Endothelial cell of umbilical vein (primary cell): ENCODE results near the gene INTS2. TPM values are rescaled to one million over a fixed set of nuclear protein-coding genes. Genes with fewer than 3 reads are reported as not detected.

ENCODE experiments used
- BruUV-seq: library from RNA; stranded (reverse); fragments of 400-500 nt; replicated peaks from 2 replicates; lab custom pipeline; 2021; lab: Mats Ljungman, UMichigan
- CTCF ChIA-PET: fragments of 300-600, 350-600 bp; sonication (Branson Sonifier 250); formaldehyde crosslinking; loops from one replicate; lab custom pipeline; 2021; ENCODE audit warnings: antibody characterized with exemption, inconsistent platforms; lab: Charles Lee
- POLR2A ChIA-PET: fragments of 300-600, 350-600 bp; sonication (Branson Sonifier 250); formaldehyde crosslinking; loops from one replicate; lab custom pipeline; 2021; ENCODE audit warnings: antibody characterized with exemption, inconsistent platforms; lab: Charles Lee
- DNase-seq: peaks from one replicate; pipeline ENCODE4 v3.0.0-alpha.2; 2011; ENCODE audit warnings: low read depth, low spot score
- FAIRE-seq: peaks from 2 replicates; lab custom pipeline; 2011; peaks lifted over from hg19 to GRCh38; lab: Jason Lieb, UNC
- H2AFZ ChIP-seq: 2 replicates; pipeline ENCODE4 v1.6.0; 2012; ENCODE audit warnings: low read depth, low read length, control low read depth, inconsistent platforms
- H3K27ac ChIP-seq: 2 replicates; pipeline ENCODE4 v1.5.1; 2011; ENCODE audit warnings: low read depth, mild to moderate bottlenecking, control low read depth, low read length, moderate library complexity; ENCODE audit not compliant: insufficient read depth
- H3K27me3 ChIP-seq, 2 experiments: 2 replicates each; pipeline versions ENCODE4 v1.6.0 to v1.6.1; 2011; ENCODE audit warnings: low read length in 2 of 2, mixed read lengths in 1 of 2; ENCODE audit not compliant: control insufficient read depth in 2 of 2, insufficient read depth in 2 of 2
- H3K36me3 ChIP-seq, 2 experiments: 2 replicates in 1 of 2; 3 replicates in 1 of 2; pipeline ENCODE4 v1.5.1; 2011; ENCODE audit warnings: low read length in 2 of 2, mild to moderate bottlenecking in 1 of 2, moderate library complexity in 1 of 2; ENCODE audit not compliant: control insufficient read depth in 2 of 2, insufficient read depth in 2 of 2; ENCODE audit errors: extremely low read depth in 1 of 2
- H3K4me1 ChIP-seq: 3 replicates; pipeline ENCODE4 v1.5.1; 2011; ENCODE audit warnings: mild to moderate bottlenecking, low read length; ENCODE audit not compliant: control insufficient read depth, insufficient read depth; ENCODE audit errors: extremely low read depth
- H3K4me2 ChIP-seq: 2 replicates; pipeline ENCODE4 v1.6.1; 2011; ENCODE audit warnings: low read length, control low read depth, mixed read lengths; ENCODE audit not compliant: insufficient read depth
- H3K4me3 ChIP-seq, 3 experiments: fragments of 200-600 bp in 1 of 3; sonication (generic), shearing (Covaris generic) in 1 of 3; replicated peaks in 1 of 3; 2 replicates each; pipeline ENCODE4 v1.5.1; 2011 to 2016; ENCODE audit warnings: control low read depth in 3 of 3, low read length in 3 of 3, mild to moderate bottlenecking in 2 of 3, inconsistent platforms in 1 of 3, low read depth in 1 of 3, moderate library complexity in 1 of 3; ENCODE audit not compliant: insufficient read depth in 1 of 3
- H3K79me2 ChIP-seq: 2 replicates; pipeline ENCODE4 v1.6.0; 2012; ENCODE audit warnings: low read length, inconsistent platforms; ENCODE audit not compliant: control insufficient read depth, insufficient read depth
- H3K9ac ChIP-seq: replicated peaks from 2 replicates; pipeline ENCODE3; 2011; ENCODE audit warnings: low read length, control low read depth; ENCODE audit not compliant: insufficient read depth; ENCODE audit errors: extremely low read depth
- H3K9me1 ChIP-seq: replicated peaks from 3 replicates; pipeline ENCODE4 v1.6.0; 2011; ENCODE audit warnings: mild to moderate bottlenecking, low read length; ENCODE audit not compliant: control insufficient read depth, insufficient read depth; ENCODE audit errors: extremely low read depth
- H3K9me3 ChIP-seq: replicated peaks from 2 replicates; pipeline ENCODE4 v1.5.1; 2012; ENCODE audit warnings: low read length, inconsistent platforms; ENCODE audit not compliant: control insufficient read depth, insufficient read depth
- H4K20me1 ChIP-seq: replicated peaks from 2 replicates; pipeline ENCODE3; 2011; ENCODE audit warnings: mild to moderate bottlenecking, low read length; ENCODE audit not compliant: control insufficient read depth, insufficient read depth; ENCODE audit errors: extremely low read depth
- CTCF ChIP-seq, 2 donors: IDR thresholded peaks; 1 replicate in 1 of 2; 2 replicates in 1 of 2; pipeline ENCODE4 v1.5.1; 2011; ENCODE audit warnings: low read length in 2 of 2, mild to moderate bottlenecking in 2 of 2, moderate library complexity in 2 of 2, control low read depth in 1 of 2, inconsistent platforms in 1 of 2, low read depth in 1 of 2; ENCODE audit not compliant: insufficient read depth in 1 of 2; ENCODE audit errors: extremely low read depth in 1 of 2
- EZH2 ChIP-seq: IDR thresholded peaks from 2 replicates; pipeline ENCODE4 v1.6.1; 2012; ENCODE audit warnings: borderline replicate concordance, low read depth, mild to moderate bottlenecking, moderate library complexity, low read length, inconsistent platforms; ENCODE audit not compliant: severe bottlenecking
- FOS ChIP-seq: IDR thresholded peaks from 2 replicates; pipeline ENCODE4 v1.6.1; 2011; ENCODE audit warnings: mild to moderate bottlenecking, low read length, moderate library complexity, borderline replicate concordance; ENCODE audit not compliant: insufficient read depth
- GATA2 ChIP-seq: IDR thresholded peaks from 2 replicates; pipeline ENCODE4 v1.7.0; 2011; ENCODE audit warnings: low read depth, mild to moderate bottlenecking, moderate library complexity, mixed read lengths, low read length; ENCODE audit not compliant: insufficient read length, insufficient read depth
- JUN ChIP-seq: IDR thresholded peaks from 2 replicates; pipeline ENCODE4 v1.6.1; 2011; ENCODE audit warnings: borderline replicate concordance, low read depth; ENCODE audit not compliant: insufficient read length, insufficient read depth
- MAX ChIP-seq: IDR thresholded peaks from 2 replicates; pipeline ENCODE4 v1.6.1; 2011; ENCODE audit not compliant: insufficient read depth, insufficient read length
- MYC ChIP-seq: IDR thresholded peaks from one replicate; pipeline ENCODE4 v1.6.1; 2011; ENCODE audit warnings: mild to moderate bottlenecking, low read depth, low read length
- POLR2A ChIP-seq: IDR thresholded peaks from 2 replicates; pipeline ENCODE4 v1.6.1; 2012; ENCODE audit warnings: low read depth, mild to moderate bottlenecking, control low read depth, low read length
- POLR2AphosphoS5 ChIP-seq: IDR thresholded peaks from 2 replicates; pipeline ENCODE4 v1.6.1; 2012; ENCODE audit warnings: low read depth, mild to moderate bottlenecking, control low read depth, low read length, moderate library complexity; ENCODE audit not compliant: insufficient read depth
- dilution Hi-C: fragments of 300-500 bp; cut with MboI; formaldehyde crosslinking; loops from one replicate; pipeline ENCODE4 v1.15.0; 2019; ENCODE audit warnings: low sequenced_read_pairs; ENCODE audit not compliant: extremely low pct_ligation_motif_present
- intact Hi-C: fragments of 100-400 bp; cut with micrococcal nuclease; formaldehyde crosslinking; loops from one replicate; pipeline ENCODE4 v1.10.0; 2022
- polyA plus RNA-seq, 4 experiments: library from polyadenylated mRNA; depleted of rRNA in 3 of 4; stranded (reverse) in 3 of 4; unstranded in 1 of 4; fragments of >200 nt; gene quantifications; 2 replicates each; pipeline versions ENCODE4 v1.2.1 to v1.2.3, GENCODE V29; 2011 to 2012; ENCODE audit warnings: missing spikeins in 1 of 4
- total RNA-seq: library from RNA; stranded (reverse); gene quantifications from 2 replicates; pipeline ENCODE4 v1.2.3, GENCODE V29; 2021

INTS2 gene
- total and polyA plus RNA-seq, 2 donors (not counting 3 experiments of a cell fraction or from before 2014, with no cell fraction given) = 6.2 to 13.4 TPM

GRCh38 chr17:61872099-61872498, 55.7 kb downstream of the INTS2 start:
- Histone ChIP-seq H3K9me1 (no peaks in the 10 kb centered on the region), H3K4me3 (no peak overlapping the region), H2AFZ (no peak overlapping the region), H3K4me2 (no peak overlapping the region), H3K9ac (no peak overlapping the region), H4K20me1 (no peaks in the 10 kb centered on the region), H3K36me3 (no peaks in the 10 kb centered on the region), H3K79me2 (no peaks in the 10 kb centered on the region), H3K9me3 (no peaks in the 10 kb centered on the region), H3K4me1 (no peaks in the 10 kb centered on the region), H3K27ac (no peak overlapping the region), H3K27me3 (no peaks in the 10 kb centered on the region)
- intact Hi-C loops = no loop called here
- TF ChIP-seq POLR2A (no peak), FOS (no peak), MYC (no peak), JUN (no peak)
- no TSS peak for BruUV-seq
- DNase-seq = no peak
- no peak for FAIRE-seq
- dilution Hi-C loops = no loop called here
- CTCF ChIA-PET = interaction anchor here (0.6 kb wide), 2 partner anchors 9 to 264 kb away, joined by 3 read pairs; partner anchors contain the start of gene BRIP1
- POLR2A ChIA-PET = no interaction called here

GRCh38 chr17:61869138-61869537, 58.6 kb downstream of the INTS2 start:
- POLR2A ChIA-PET = no interaction called here

More at GRCh38 chr17:61869138-61869537, 58.6 kb downstream of the INTS2 start:
- Histone ChIP-seq H3K4me3 (no peak overlapping the region), H2AFZ (no peak overlapping the region), H3K4me1 (peaks cover 3% of the 10 kb centered on the region), H3K27me3 (no peaks in the 10 kb centered on the region), H3K27ac (no peak overlapping the region), H3K9me1 (no peaks in the 10 kb centered on the region), H3K9ac (no peak overlapping the region), H3K36me3 (no peaks in the 10 kb centered on the region), H3K79me2 (no peaks in the 10 kb centered on the region), H4K20me1 (no peaks in the 10 kb centered on the region), H3K4me2 (no peak overlapping the region), H3K9me3 (no peaks in the 10 kb centered on the region)
- no peak for DNase-seq
- intact Hi-C loops (no loop called here), dilution Hi-C loops (no loop called here)
- CTCF ChIA-PET = no interaction called here
- TF ChIP-seq CTCF (IDR thresholded peaks at IDR 0.05; ENCODE audit: extremely low read depth in 1 of 2, insufficient read depth in 1 of 2, low read depth in 1 of 2, low read length in 2 of 2) (no peak), POLR2AphosphoS5 (no peak), EZH2 (no peak), JUN (no peak), FOS (no peak), MYC (no peak), MAX (no peak), GATA2 (no peak), POLR2A (no peak)
- FAIRE-seq = no peak
- no TSS peak for BruUV-seq
